ENCODE results near the gene RAB27A. TPM values are rescaled to one million over a fixed set of nuclear protein-coding genes. Genes with fewer than 3 reads are reported as not detected.
A peak's percentile ranks its signal among the peaks of the same experiment; 100 is the strongest.
"Not testable (repeated sequence)": the region's sequence is repeated elsewhere in the genome, so short reads cannot be mapped to it uniquely, and the experiment has no call there.

Gene RAB27A
- total RNA-seq, 1 donor from 2014 or later: 13.1 TPM

DNA sequence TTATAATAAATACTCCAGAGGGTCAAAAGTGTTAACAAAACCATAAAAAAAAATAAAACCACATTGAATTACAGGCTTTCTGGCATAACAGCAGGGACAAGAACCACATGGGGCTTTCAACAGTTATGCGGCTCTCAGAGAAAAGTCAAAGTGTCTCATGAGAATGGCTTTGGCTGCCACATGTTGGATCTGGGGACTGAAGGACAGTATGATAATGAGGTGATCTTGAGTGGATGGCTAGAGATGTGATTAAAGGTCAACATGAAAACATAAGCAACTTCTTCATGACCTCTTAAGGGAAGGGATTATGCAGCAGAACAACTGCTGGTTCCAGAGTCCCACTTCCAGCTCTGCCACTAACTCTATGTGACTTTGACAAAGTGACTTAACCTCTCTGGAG, 5.2 kb downstream of the RAB27A start:
- Mint-ChIP-seq H3K9me3 (no peaks in the 10 kb centered on the region), H3K4me1 (peaks cover 15% of the 10 kb centered on the region), H3K36me3 (peaks cover 7% of the 10 kb centered on the region), H3K27me3 (ENCODE audit: low read depth) (no peaks in the 10 kb centered on the region), H3K27ac (no peak overlapping the region), H3K4me3 (no peak overlapping the region)
- DNase-seq (ENCODE audit: low spot score in 2 of 2, unreplicated experiment in 2 of 2): no peak
- TF ChIP-seq, protein P1, sequence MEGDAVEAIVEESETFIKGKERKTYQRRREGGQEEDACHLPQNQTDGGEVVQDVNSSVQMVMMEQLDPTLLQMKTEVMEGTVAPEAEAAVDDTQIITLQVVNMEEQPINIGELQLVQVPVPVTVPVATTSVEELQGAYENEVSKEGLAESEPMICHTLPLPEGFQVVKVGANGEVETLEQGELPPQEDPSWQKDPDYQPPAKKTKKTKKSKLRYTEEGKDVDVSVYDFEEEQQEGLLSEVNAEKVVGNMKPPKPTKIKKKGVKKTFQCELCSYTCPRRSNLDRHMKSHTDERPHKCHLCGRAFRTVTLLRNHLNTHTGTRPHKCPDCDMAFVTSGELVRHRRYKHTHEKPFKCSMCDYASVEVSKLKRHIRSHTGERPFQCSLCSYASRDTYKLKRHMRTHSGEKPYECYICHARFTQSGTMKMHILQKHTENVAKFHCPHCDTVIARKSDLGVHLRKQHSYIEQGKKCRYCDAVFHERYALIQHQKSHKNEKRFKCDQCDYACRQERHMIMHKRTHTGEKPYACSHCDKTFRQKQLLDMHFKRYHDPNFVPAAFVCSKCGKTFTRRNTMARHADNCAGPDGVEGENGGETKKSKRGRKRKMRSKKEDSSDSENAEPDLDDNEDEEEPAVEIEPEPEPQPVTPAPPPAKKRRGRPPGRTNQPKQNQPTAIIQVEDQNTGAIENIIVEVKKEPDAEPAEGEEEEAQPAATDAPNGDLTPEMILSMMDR (IDR thresholded peaks at IDR 0.05; ENCODE audit: unreplicated experiment): no peak

DNA sequence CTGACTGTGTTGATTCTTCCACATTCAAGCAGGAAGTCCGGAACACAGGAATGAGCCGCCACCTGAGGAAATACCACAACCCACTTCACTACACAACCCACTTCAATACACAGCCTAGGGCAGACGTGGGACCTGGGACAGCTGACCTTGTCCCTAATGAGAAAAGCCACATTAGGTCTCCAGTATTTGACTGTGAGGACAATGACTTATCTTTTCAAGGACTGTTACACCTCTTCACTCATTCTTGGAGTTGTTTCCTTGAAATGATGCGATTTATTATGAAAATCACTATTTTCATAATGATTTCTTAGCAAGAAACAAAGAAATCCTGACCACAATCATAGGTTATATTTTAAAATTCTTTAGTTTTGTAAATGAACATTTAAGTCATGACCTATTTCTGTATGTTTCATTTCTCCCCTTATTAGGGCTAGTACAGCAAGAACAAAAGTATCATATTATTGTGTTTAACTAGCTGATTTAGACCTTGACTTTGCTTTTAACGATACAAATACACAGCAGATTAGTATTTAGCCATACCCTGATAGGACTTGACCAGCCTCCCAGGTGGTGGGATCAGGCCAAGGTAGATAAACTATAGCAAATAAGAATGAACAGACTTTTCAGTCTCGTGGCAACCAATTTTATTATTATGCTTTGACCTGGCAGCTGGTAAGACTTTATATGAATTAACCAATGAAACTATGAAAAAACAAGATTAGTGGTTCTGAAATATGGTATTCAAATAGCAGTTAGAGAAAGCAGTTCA, 6.0 kb downstream of the RAB27A start:
- no peak for DNase-seq (ENCODE audit: low spot score in 2 of 2, unreplicated experiment in 2 of 2)
- Mint-ChIP-seq H3K27me3 (ENCODE audit: low read depth) (no peaks in the 10 kb centered on the region), H3K27ac (peak overlapping the region; percentile 2), H3K4me1 (peaks cover 10% of the 10 kb centered on the region), H3K9me3 (no peaks in the 10 kb centered on the region), H3K36me3 (peaks cover 7% of the 10 kb centered on the region), H3K4me3 (no peak overlapping the region)
- TF ChIP-seq, protein P1 (IDR thresholded peaks at IDR 0.05; ENCODE audit: unreplicated experiment): no peak

DNA sequence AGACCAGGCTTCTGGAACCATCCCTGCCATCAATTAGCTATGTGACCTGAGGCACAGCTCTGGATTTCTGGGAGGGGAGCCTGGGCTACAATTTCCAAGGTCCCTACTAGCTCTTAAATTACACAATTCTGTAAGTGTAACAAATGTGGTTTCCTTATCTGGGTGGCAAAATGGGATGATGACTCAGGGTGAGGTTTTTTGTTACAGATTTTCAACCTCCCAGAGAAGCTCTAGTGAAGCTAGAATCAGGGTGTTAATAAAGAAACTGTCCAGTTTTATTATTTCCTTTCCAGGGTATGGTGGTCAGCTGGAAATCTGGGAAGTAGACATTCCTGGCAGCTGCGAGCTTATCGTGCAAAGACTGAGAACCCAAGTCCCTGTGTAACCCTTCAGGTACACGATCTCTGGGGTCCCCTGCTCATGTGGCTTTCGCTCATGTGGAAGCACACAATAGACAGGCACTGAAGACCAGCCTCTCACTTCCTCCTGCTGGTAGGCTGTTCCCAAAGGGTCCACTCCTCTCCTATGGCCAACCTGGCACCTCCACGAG, 7.3 kb downstream of the RAB27A start:
- DNase-seq (ENCODE audit: low spot score in 2 of 2, unreplicated experiment in 2 of 2): no peak
- Mint-ChIP-seq H3K9me3 (no peaks in the 10 kb centered on the region), H3K4me1 (peaks cover 9% of the 10 kb centered on the region), H3K27me3 (ENCODE audit: low read depth) (no peaks in the 10 kb centered on the region), H3K4me3 (no peak overlapping the region), H3K27ac (no peak overlapping the region), H3K36me3 (peaks cover 7% of the 10 kb centered on the region)
- TF ChIP-seq, protein P1 (IDR thresholded peaks at IDR 0.05; ENCODE audit: unreplicated experiment): no peak

DNA sequence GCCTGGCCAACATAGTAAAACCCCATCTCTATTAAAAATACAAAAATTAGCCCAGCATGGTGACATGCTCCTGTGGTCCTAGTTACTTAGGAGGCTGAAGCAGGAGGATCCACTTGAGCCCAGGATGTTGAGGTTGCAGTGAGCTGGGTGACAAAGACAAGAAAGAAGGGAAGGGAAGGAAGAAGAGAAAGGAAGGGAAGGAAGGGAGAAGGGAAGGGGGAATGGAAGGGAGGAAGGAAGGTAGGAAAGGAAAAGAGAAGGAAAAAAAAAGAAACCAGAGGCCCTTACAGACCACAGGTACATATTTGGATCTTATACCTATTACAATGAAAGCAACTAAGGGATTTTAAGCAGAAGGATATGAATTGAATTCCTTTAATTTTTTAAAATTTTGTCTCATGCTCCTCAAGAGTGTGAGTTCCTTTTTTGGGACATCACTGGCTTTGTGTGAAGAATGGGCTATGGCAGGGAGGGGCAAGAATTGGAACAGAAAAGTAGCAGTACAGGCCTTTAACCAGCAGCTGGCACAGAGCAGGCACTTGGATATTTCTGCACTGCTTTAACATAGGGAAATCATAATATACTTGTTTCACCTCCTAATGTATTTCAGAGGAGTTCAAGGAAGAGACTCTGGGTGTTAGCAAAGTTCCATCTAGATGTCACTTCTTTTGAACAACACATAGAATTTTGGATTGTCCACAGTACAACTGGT, 7.9 kb downstream of the RAB27A start:
- Mint-ChIP-seq H3K9me3 (no peaks in the 10 kb centered on the region), H3K4me3 (no peak overlapping the region), H3K27ac (no peak overlapping the region), H3K36me3 (peaks cover 6% of the 10 kb centered on the region), H3K4me1 (peaks cover 14% of the 10 kb centered on the region), H3K27me3 (ENCODE audit: low read depth) (no peaks in the 10 kb centered on the region)
- DNase-seq (ENCODE audit: low spot score in 2 of 2, unreplicated experiment in 2 of 2): no peak
- TF ChIP-seq, protein P1 (IDR thresholded peaks at IDR 0.05; ENCODE audit: unreplicated experiment): no peak

DNA sequence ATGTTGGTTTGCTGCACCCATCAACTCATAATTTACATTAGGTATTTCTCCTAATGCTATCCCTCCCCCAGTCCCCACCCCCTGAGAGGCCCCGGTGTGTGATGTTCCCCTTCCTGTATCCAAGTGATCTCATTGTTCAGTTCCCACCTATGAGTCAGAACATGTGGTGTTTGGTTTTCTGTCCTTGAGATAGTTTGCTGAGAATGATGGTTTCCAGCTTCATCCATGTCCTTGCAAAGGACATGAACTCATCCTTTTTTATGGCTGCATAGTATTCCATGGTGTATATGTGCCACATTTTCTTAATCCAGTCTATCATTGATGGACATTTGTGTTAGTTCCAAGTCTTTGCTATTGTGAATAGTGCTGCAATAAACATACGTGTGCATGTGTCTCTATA, 9.0 kb downstream of the RAB27A start:
- H3K27ac Mint-ChIP-seq; H3K27me3 Mint-ChIP-seq (ENCODE audit: low read depth); H3K9me3 Mint-ChIP-seq; H3K4me3 Mint-ChIP-seq; DNase-seq (ENCODE audit: low spot score in 2 of 2, unreplicated experiment in 2 of 2); H3K36me3 Mint-ChIP-seq: not testable (repeated sequence)
- H3K4me1 Mint-ChIP-seq: peaks cover 14% of the 10 kb centered on the region
